ENCODE results near the gene ALPK1.

ALPK1 gene

DNA sequence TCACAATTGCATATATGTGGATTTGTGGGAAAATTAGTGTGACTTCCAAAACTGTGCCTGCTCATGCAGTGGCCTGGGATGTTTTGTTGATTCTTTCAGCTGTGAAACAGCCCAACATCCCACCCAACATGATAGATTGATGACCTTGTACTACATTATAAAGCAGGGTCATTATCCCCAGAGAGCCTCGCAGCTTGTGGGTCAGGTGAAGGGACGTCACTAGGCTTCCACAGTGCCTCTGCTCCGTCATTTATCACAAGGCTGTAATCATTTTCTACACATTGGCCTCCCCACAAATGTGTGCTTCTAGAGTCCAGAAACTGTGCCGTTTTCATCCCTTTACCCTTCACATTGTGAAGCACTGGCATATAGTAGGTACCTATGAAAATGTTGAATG lies 31.6 kb downstream of the ALPK1 start:
- H3K4me3 ChIP-seq (ENCODE audit: low read depth, low read length): no peak overlapping the region
- in situ Hi-C loops (cut with HindIII; ENCODE audit: low sequenced_read_pairs): no loop called here
- no peak for DNase-seq (ENCODE audit: low read depth, low spot score)
- TF ChIP-seq, protein P1, sequence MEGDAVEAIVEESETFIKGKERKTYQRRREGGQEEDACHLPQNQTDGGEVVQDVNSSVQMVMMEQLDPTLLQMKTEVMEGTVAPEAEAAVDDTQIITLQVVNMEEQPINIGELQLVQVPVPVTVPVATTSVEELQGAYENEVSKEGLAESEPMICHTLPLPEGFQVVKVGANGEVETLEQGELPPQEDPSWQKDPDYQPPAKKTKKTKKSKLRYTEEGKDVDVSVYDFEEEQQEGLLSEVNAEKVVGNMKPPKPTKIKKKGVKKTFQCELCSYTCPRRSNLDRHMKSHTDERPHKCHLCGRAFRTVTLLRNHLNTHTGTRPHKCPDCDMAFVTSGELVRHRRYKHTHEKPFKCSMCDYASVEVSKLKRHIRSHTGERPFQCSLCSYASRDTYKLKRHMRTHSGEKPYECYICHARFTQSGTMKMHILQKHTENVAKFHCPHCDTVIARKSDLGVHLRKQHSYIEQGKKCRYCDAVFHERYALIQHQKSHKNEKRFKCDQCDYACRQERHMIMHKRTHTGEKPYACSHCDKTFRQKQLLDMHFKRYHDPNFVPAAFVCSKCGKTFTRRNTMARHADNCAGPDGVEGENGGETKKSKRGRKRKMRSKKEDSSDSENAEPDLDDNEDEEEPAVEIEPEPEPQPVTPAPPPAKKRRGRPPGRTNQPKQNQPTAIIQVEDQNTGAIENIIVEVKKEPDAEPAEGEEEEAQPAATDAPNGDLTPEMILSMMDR (IDR thresholded peaks at IDR 0.05; ENCODE audit: low read depth, low read length): no peak

DNA sequence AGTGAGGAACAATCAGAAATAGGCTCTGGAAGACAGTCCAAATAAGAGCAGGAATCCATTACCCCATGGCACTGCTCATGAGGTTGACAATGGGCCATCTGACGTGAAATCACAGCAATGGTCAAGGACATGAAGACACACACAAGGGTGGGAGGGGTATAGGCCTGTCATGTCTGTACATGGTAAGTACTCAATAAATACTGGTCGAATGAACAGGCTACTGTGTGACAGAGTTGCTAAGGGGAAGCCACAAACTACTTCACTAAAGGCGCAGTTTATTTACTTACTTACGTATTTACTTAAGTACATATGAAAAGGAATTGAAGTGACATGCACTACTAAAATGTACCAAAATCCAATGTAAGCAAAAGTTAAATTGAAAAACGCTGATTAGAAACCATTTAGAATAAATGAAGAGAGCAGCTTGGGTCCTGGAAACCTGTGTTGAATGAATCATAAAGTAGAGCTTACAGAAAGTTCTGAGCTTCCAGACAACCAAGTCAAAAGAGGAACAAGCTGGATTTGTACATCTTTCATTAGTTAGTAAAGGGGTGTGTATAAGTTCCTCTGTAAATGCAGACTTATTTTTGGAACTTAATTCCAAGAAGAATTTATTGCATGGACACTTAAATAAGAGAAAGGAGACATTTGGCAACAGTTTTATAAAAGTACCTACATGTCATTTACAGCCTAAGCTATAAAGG lies 32.7 kb downstream of the ALPK1 start:
- in situ Hi-C loops (cut with HindIII; ENCODE audit: low sequenced_read_pairs): no loop called here
- no peak for DNase-seq (ENCODE audit: low read depth, low spot score)
- H3K4me3 ChIP-seq (ENCODE audit: low read depth, low read length): no peak overlapping the region
- TF ChIP-seq, protein P1 (IDR thresholded peaks at IDR 0.05; ENCODE audit: low read depth, low read length): no peak

DNA sequence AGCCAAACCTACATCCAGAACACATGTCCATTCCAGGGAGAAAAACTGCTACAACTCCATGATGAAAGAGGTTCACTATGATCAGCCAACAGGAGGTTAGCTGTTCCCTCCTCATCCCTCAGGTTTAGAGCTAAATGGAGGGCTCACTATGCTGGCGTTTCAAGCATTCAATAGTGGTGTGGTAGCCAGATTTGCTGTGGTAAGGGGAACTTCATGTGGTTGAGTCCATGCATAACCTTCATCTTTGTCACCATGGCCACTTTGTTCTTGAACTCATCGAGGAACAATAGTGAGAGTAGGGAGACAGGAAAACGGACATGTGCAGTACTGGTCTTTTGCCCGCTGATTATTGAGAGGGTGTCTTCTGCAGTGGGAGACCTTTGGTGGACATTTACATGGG lies 33.8 kb downstream of the ALPK1 start:
- no peak for DNase-seq (ENCODE audit: low read depth, low spot score)
- TF ChIP-seq, protein P1 (IDR thresholded peaks at IDR 0.05; ENCODE audit: low read depth, low read length): no peak
- no peak overlapping the region for H3K4me3 ChIP-seq (ENCODE audit: low read depth, low read length)
- in situ Hi-C loops (cut with HindIII; ENCODE audit: low sequenced_read_pairs): no loop called here

DNA sequence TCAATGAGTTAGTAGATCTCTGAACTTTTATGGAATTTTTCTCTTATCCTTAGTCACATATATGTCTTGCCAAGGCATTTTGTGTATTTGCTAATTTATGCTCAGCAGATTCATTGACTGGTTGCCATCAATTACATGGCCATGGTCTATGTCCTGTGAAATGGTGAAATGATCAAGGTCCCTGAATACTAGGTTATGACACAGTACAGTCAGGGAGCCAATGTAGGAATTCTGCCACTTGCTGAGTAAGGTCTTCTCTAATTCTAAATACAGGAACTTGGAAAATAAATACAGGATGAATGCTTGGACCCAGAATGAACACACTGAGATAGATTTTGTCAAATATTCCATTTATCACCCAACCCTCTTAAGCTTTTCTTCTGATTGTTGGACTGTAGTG lies 35.2 kb downstream of the ALPK1 start:
- TF ChIP-seq, protein P1 (IDR thresholded peaks at IDR 0.05; ENCODE audit: low read depth, low read length): no peak
- in situ Hi-C loops (cut with HindIII; ENCODE audit: low sequenced_read_pairs): no loop called here
- no peak for DNase-seq (ENCODE audit: low read depth, low spot score)
- no peak overlapping the region for H3K4me3 ChIP-seq (ENCODE audit: low read depth, low read length)

DNA sequence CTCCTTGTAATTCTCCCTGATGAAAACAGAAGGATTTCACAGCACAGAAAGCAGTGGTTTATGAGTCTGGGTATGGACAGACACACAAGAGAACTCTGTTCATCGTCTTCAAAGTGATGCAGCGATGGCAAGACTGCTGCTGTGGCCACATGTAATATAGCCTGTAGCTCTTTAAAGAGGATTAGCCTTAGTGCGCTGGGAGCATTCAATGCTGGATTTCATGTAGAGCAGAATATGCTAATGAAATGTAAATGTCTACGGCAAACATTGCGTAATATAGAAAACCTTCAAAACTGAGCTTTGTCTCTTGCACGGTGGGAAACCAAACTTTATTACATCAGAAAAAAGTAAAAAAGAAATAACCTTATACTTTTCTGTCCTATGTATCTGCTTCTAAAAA lies 42.9 kb downstream of the ALPK1 start:
- no peak for DNase-seq (ENCODE audit: low read depth, low spot score)
- in situ Hi-C loops (cut with HindIII; ENCODE audit: low sequenced_read_pairs): no loop called here
- TF ChIP-seq, protein P1 (IDR thresholded peaks at IDR 0.05; ENCODE audit: low read depth, low read length): no peak
- no peak overlapping the region for H3K4me3 ChIP-seq (ENCODE audit: low read depth, low read length)

DNA sequence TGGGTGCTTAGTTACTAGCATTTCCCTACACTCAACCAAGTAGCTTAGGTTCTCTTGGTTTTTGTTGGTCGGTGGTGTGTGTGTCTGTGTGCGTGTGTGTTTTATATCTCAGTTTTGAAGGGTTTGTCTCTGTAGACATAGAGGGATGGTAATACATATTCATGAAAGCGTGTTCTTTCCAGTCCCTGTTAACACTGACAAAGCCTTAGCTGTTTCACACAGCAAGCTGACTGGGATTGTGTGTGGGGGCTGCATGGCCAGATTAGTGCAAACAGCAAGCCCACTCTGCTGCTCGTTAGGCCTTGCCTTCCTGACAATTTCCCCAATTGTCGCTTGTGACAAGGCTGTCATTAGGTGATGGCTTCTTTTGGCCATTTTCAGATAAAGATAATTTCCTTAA lies 43.9 kb downstream of the ALPK1 start:
- TF ChIP-seq, protein P1 (IDR thresholded peaks at IDR 0.05; ENCODE audit: low read depth, low read length): no peak
- no peak overlapping the region for H3K4me3 ChIP-seq (ENCODE audit: low read depth, low read length)
- no peak for DNase-seq (ENCODE audit: low read depth, low spot score)
- in situ Hi-C loops (cut with HindIII; ENCODE audit: low sequenced_read_pairs): no loop called here

All from astrocyte of the spinal cord (primary cell).